T-cell (primary cell): ENCODE results near the gene PKIG. TPM values are rescaled to one million over a fixed set of nuclear protein-coding genes. Genes with fewer than 3 reads are reported as not detected.
A peak's percentile ranks its signal among the peaks of the same experiment; 100 is the strongest.

Source experiments
- ATAC-seq, 4 experiments: fragments of 200-7000 bp in 3 of 4; fragments of 150-1000 bp in 1 of 4; cut with Tn5 transposase; replicated peaks in 1 of 4; 1 replicate in 3 of 4; 2 replicates in 1 of 4; pipeline ENCODE4 v1.10.0; 2021; ENCODE audit warnings: moderate library complexity in 3 of 4, mild to moderate bottlenecking in 2 of 4, moderate number of reproducible peaks in 1 of 4
- CTCF ChIA-PET, 2 donors: fragments of 300-600 bp; sonication (Branson Sonifier 250); formaldehyde crosslinking; loops; one replicate each; lab custom pipeline; 2022; ENCODE audit warnings: antibody characterized with exemption in 2 of 2; lab: Charles Lee
- POLR2A ChIA-PET, 2 donors: fragments of 300-600 bp; sonication (Branson Sonifier 250); formaldehyde crosslinking; loops; one replicate each; lab custom pipeline; 2022; ENCODE audit warnings: antibody characterized with exemption in 2 of 2; lab: Charles Lee
- DNase-seq, 35 experiments: peaks; one replicate each; pipeline versions ENCODE4 v3.0.0 to v3.0.0-alpha.2; 2013 to 2023
- H3K27ac ChIP-seq: one replicate; pipeline ENCODE4 v1.5.1; 2013; ENCODE audit warnings: low read length
- H3K27me3 ChIP-seq, 2 experiments: replicated peaks in 1 of 2; 1 replicate in 1 of 2; 2 replicates in 1 of 2; pipeline versions ENCODE4 v1.6.1 to v1.7.0; 2013; ENCODE audit warnings: low read length in 1 of 2, mixed read lengths in 1 of 2; ENCODE audit not compliant: control insufficient read depth in 2 of 2, insufficient read depth in 2 of 2; ENCODE audit errors: extremely low read depth in 1 of 2
- H3K36me3 ChIP-seq, 2 donors: 1 replicate in 1 of 2; 2 replicates in 1 of 2; pipeline versions ENCODE4 v1.6.1 to v1.7.0; 2013; ENCODE audit warnings: low read length in 1 of 2; ENCODE audit not compliant: control insufficient read depth in 2 of 2, insufficient read depth in 1 of 2; ENCODE audit errors: extremely low read depth in 1 of 2
- H3K4me1 ChIP-seq, 2 experiments: 1 replicate in 1 of 2; 2 replicates in 1 of 2; pipeline versions ENCODE4 v1.6.1 to v1.7.0; 2013; ENCODE audit warnings: low read length in 2 of 2, mixed read lengths in 1 of 2; ENCODE audit not compliant: insufficient read depth in 2 of 2, control insufficient read depth in 1 of 2; ENCODE audit errors: extremely low read depth in 1 of 2
- H3K4me3 ChIP-seq, 2 donors: 1 replicate in 1 of 2; 2 replicates in 1 of 2; pipeline versions ENCODE4 v1.5.1 to v1.7.0; 2013; ENCODE audit warnings: mild to moderate bottlenecking in 2 of 2, low read length in 1 of 2, moderate library complexity in 1 of 2; ENCODE audit not compliant: control insufficient read depth in 1 of 2; ENCODE audit errors: extremely low read depth in 1 of 2
- H3K9me3 ChIP-seq: 2 replicates; pipeline ENCODE4 v1.7.0; 2013
- H3K27ac Mint-ChIP-seq, 2 donors: one replicate each; pipeline ENCODE4 v1.8.0; 2020 to 2021; ENCODE audit warnings: mild to moderate bottlenecking in 2 of 2, mixed read lengths in 2 of 2
- H3K27me3 Mint-ChIP-seq, 2 donors: one replicate each; pipeline ENCODE4 v1.8.0; 2021 to 2022; ENCODE audit warnings: mixed read lengths in 2 of 2
- H3K36me3 Mint-ChIP-seq: one replicate; pipeline ENCODE4 v1.8.0; 2021; ENCODE audit warnings: mixed read lengths
- H3K4me1 Mint-ChIP-seq, 3 donors: one replicate each; pipeline ENCODE4 v1.8.0; 2020 to 2022; ENCODE audit warnings: mixed read lengths in 3 of 3, mild to moderate bottlenecking in 1 of 3
- H3K4me3 Mint-ChIP-seq, 3 donors: one replicate each; pipeline ENCODE4 v1.8.0; 2020 to 2022; ENCODE audit warnings: mild to moderate bottlenecking in 3 of 3, mixed read lengths in 3 of 3, moderate library complexity in 3 of 3
- H3K9me3 Mint-ChIP-seq, 3 donors: one replicate each; pipeline ENCODE4 v1.8.0; 2020 to 2022; ENCODE audit warnings: mixed read lengths in 3 of 3
- WGBS: methylation state at CpG from one replicate; pipeline ENCODE4 v1.1.5; 2013; ENCODE audit warnings: missing lambda C conversion rate; ENCODE audit not compliant: insufficient coverage; 5-methylcytosine and 5-hydroxymethylcytosine counted together
- total RNA-seq, 35 experiments: library from RNA in 6 of 35; stranded (reverse) in 6 of 35; fragments of 120-200 nt in 1 of 35; gene quantifications; one replicate each; pipeline versions ENCODE4 v1.2.1 to v1.2.4 and lab custom pipeline; 2013 to 2026

PKIG gene
- total RNA-seq, 5 donors from 2014 or later (not counting 1 experiment from before 2014, with no cell fraction given) = 2.1 to 7.7 (median 4.7) TPM

GRCh38 chr20:44641325-44641724, 58.9 kb downstream of the PKIG start:
- H3K4me3 Mint-ChIP-seq = peak overlapping the region in 1 of 3 donors; percentile 86
- POLR2A ChIA-PET = no interaction called here

GRCh38 chr20:44642203-44643153, 60.1 kb downstream of the PKIG start:
- Mint-ChIP-seq H3K4me1 (peaks cover 64 to 80% (median 78%) of the 10 kb centered on the region in 3 donors), H3K27me3 (no peaks in the 10 kb centered on the region), H3K27ac (peak overlapping the region; percentile 94 to 99), H3K36me3 (peaks cover 16% of the 10 kb centered on the region), H3K9me3 (no peaks in the 10 kb centered on the region), H3K4me3 (peak overlapping the region; percentile 29 to 86 (median 58))
- ChIA-PET CTCF (interaction anchor here (0.5 to 1.2 kb wide), 7 partner anchors 8 to 1186 kb away, joined by 3 to 5 read pairs (median 3); no protein-coding TSS in a partner anchor), POLR2A (interaction anchor here (0.7 to 1.0 kb wide), 4 partner anchors 9 to 122 kb away, joined by 3 to 5 read pairs (median 3); partner anchors contain the start of gene SERINC3 (in 1 of the 2))
- Histone ChIP-seq H3K9me3 (no peaks in the 10 kb centered on the region), H3K4me1 (peaks cover 41 to 73% of the 10 kb centered on the region in 2 experiments), H3K27me3 (no peaks in the 10 kb centered on the region), H3K27ac (peak overlapping the region; percentile 91), H3K4me3 (peak overlapping the region; percentile 21 to 33), H3K36me3 (peaks cover 8 to 11% of the 10 kb centered on the region in 2 donors)
- WGBS = 14% methylated on average over 10 of the region's 17 CpGs
- peak; percentile 22 to 41 (median 36) for ATAC-seq
- DNase-seq = peak in 17 of 35 experiments; percentile 16 to 62 (median 30)

More at GRCh38 chr20:44641325-44641724, 58.9 kb downstream of the PKIG start:
- H3K4me1 Mint-ChIP-seq = peaks cover 53 to 68% (median 66%) of the 10 kb centered on the region in 3 donors
- peak overlapping the region; percentile 94 to 99 for H3K27ac Mint-ChIP-seq
- H3K9me3 Mint-ChIP-seq = no peaks in the 10 kb centered on the region
- Histone ChIP-seq H3K27me3 (no peaks in the 10 kb centered on the region), H3K9me3 (no peaks in the 10 kb centered on the region), H3K27ac (peak overlapping the region; percentile 3), H3K36me3 (peaks cover 12 to 13% of the 10 kb centered on the region in 2 donors), H3K4me3 (no peak overlapping the region), H3K4me1 (peaks cover 33 to 61% of the 10 kb centered on the region in 2 experiments)
- CTCF ChIA-PET = no interaction called here
- H3K27me3 Mint-ChIP-seq = no peaks in the 10 kb centered on the region
- ATAC-seq (no peak), DNase-seq (no peak)
- peaks cover 22% of the 10 kb centered on the region for H3K36me3 Mint-ChIP-seq
- 83% methylated on average over 1 of the region's 5 CpGs for WGBS

GRCh38 chr20:44643154-44643519, 60.8 kb downstream of the PKIG start:
- DNase-seq (no peak), ATAC-seq (no peak)
- Histone ChIP-seq H3K4me3 (peak overlapping the region in 1 of 2 donors; percentile 33), H3K27me3 (no peaks in the 10 kb centered on the region), H3K9me3 (no peaks in the 10 kb centered on the region), H3K36me3 (peaks cover 4 to 7% of the 10 kb centered on the region in 2 donors), H3K27ac (peak overlapping the region; percentile 91), H3K4me1 (peaks cover 46 to 79% of the 10 kb centered on the region in 2 experiments)
- H3K27ac Mint-ChIP-seq = peak overlapping the region; percentile 94 to 99
- POLR2A ChIA-PET = interaction anchor here (0.8 to 1.0 kb wide), 2 partner anchors 121 to 122 kb away, joined by 3 read pairs; partner anchors contain the start of gene SERINC3 (in 1 of the 2)
- H3K9me3 Mint-ChIP-seq = no peaks in the 10 kb centered on the region
- CTCF ChIA-PET = interaction anchor here (0.5 to 1.2 kb wide), 5 partner anchors 8 to 352 kb away, joined by 3 to 5 read pairs (median 3); no protein-coding TSS in a partner anchor
- H3K36me3 Mint-ChIP-seq = peaks cover 16% of the 10 kb centered on the region
- H3K27me3 Mint-ChIP-seq = no peaks in the 10 kb centered on the region
- H3K4me3 Mint-ChIP-seq = peak overlapping the region; percentile 29 to 86 (median 58)
- peaks cover 68 to 86% (median 84%) of the 10 kb centered on the region in 3 donors for H3K4me1 Mint-ChIP-seq
- no CpG with 5 or more reads among the region's 1 CpG for WGBS

- Mint-ChIP-seq H3K27me3 (no peaks in the 10 kb centered on the region), H3K27ac (peak overlapping the region; percentile 94 to 99), H3K9me3 (no peaks in the 10 kb centered on the region), H3K4me1 (peaks cover 73 to 89% (median 88%) of the 10 kb centered on the region in 3 donors), H3K36me3 (peaks cover 13% of the 10 kb centered on the region), H3K4me3 (peak overlapping the region; percentile 28 to 86 (median 29))
- Histone ChIP-seq H3K4me3 (no peak overlapping the region), H3K27ac (peak overlapping the region; percentile 91), H3K9me3 (no peaks in the 10 kb centered on the region), H3K4me1 (peaks cover 52 to 85% of the 10 kb centered on the region in 2 experiments), H3K27me3 (no peaks in the 10 kb centered on the region), H3K36me3 (peaks cover 4 to 7% of the 10 kb centered on the region in 2 donors)
- peak in 32 of 35 experiments; percentile 12 to 77 (median 42) for DNase-seq
- 27% methylated on average over 10 of the region's 16 CpGs for WGBS
- CTCF ChIA-PET = interaction anchor here (0.7 to 1.3 kb wide), 4 partner anchors 9 to 426 kb away, joined by 3 to 5 read pairs (median 3); no protein-coding TSS in a partner anchor
- peak; percentile 41 to 54 (median 44) for ATAC-seq
- POLR2A ChIA-PET = interaction anchor here in 1 of 2 donors (1.0 kb wide), 1 partner anchor 123 kb away, joined by 3 read pairs; no protein-coding TSS in a partner anchor
Measured at GRCh38 chr20:44643596-44644229, 61.3 kb downstream of the PKIG start.

GRCh38 chr20:44644230-44644617, 61.8 kb downstream of the PKIG start:
- Mint-ChIP-seq H3K27me3 (no peaks in the 10 kb centered on the region), H3K4me1 (peaks cover 76 to 90% (median 88%) of the 10 kb centered on the region in 3 donors), H3K27ac (peak overlapping the region; percentile 94 to 99), H3K4me3 (peak overlapping the region; percentile 28 to 86 (median 44)), H3K36me3 (peaks cover 8% of the 10 kb centered on the region), H3K9me3 (no peaks in the 10 kb centered on the region)
- Histone ChIP-seq H3K9me3 (no peaks in the 10 kb centered on the region), H3K4me1 (peaks cover 57 to 90% of the 10 kb centered on the region in 2 experiments), H3K36me3 (peaks cover 0 to 4% of the 10 kb centered on the region in 2 donors), H3K27me3 (no peaks in the 10 kb centered on the region), H3K27ac (peak overlapping the region; percentile 91), H3K4me3 (peak overlapping the region in 1 of 2 donors; percentile 41)
- ATAC-seq (no peak), DNase-seq (peak in 3 of 35 experiments; percentile 11 to 46 (median 19))
- WGBS = 41% methylated on average over 8 of the region's 8 CpGs
- CTCF ChIA-PET = interaction anchor here (0.5 to 1.3 kb wide), 6 partner anchors 9 to 427 kb away, joined by 3 to 6 read pairs (median 4); no protein-coding TSS in a partner anchor
- POLR2A ChIA-PET = interaction anchor here in 1 of 2 donors (0.6 kb wide), 1 partner anchor 425 kb away, joined by 4 read pairs; no protein-coding TSS in a partner anchor
